ENCODE results near the gene ATG13.

ATG13 gene

DNA sequence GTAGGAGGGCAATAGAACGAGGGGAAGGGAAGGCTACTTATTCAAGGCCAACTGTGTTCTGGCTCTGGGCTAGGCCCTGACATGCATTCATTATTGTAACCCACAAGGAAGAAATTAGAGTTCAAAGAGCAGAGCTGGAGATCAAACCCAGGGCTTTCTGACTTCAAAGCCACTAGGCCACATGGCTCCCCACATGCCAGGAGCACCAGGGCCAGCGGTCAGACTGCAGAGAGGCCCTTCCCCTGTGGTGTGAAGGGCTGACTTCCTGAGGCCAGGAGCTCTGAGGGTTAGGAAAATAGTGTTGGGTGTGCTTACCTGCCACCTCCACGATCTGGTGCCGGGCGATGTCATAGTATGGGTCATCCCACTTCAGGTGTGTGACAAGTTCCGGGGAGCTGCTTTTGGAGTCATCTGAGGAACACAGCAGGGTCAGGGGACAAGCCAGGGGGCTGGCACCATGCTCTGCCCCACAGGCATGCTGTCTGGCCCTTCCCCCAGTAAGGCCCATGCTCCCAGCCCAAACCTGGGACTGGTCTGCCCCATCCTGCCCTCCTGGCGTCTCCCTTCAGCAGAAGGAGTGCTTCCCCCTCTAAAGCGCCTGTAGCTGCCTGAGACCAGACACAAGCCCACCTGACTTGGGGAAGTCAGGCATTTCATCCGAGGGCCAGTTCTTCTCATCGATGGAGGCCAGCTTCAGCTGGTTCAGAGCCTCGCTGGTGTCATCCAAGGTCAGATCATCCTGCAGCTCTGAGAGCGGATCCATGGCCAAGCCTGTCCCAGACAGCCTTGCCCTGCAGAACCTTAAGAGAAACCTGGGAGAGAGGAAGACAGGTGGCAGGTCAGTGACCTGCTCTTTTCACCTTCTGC is 78.2 kb downstream of the ATG13 start:
- Histone ChIP-seq H3K36me3 (peaks cover 12 to 57% (median 55%) of the 10 kb centered on the region in 3 donors), H3K27me3 (no peaks in the 10 kb centered on the region), H3K4me1 (peaks cover 13 to 72% (median 65%) of the 10 kb centered on the region in 4 donors), H3K27ac (peak overlapping the region; percentile 78 to 92), H3K9me3 (no peaks in the 10 kb centered on the region), H3K4me3 (no peak overlapping the region)
- TF ChIP-seq, protein P1, sequence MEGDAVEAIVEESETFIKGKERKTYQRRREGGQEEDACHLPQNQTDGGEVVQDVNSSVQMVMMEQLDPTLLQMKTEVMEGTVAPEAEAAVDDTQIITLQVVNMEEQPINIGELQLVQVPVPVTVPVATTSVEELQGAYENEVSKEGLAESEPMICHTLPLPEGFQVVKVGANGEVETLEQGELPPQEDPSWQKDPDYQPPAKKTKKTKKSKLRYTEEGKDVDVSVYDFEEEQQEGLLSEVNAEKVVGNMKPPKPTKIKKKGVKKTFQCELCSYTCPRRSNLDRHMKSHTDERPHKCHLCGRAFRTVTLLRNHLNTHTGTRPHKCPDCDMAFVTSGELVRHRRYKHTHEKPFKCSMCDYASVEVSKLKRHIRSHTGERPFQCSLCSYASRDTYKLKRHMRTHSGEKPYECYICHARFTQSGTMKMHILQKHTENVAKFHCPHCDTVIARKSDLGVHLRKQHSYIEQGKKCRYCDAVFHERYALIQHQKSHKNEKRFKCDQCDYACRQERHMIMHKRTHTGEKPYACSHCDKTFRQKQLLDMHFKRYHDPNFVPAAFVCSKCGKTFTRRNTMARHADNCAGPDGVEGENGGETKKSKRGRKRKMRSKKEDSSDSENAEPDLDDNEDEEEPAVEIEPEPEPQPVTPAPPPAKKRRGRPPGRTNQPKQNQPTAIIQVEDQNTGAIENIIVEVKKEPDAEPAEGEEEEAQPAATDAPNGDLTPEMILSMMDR (IDR thresholded peaks at IDR 0.05): no peak
- DNase-seq: no peak
- intact Hi-C loops (cut with DNase I; ENCODE audit: low total_unique reads): no loop called here

DNA sequence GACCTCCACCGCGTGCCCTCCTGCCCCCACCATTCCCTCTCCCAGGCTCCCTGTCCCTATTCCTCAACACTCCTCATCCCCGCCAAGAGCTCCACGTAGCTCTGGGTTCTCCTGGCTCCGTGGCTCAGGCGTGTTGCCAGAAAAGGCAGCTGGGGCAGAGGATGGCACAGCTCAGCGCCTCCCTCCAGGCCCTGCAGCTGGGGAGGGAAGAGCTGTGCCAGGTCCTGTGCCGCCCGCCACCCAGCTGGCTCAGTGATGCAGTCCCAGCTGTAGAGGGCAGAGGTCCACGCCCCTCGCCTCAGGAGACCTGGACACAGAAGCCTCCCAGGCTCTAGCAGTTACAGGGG is 78.8 kb downstream of the ATG13 start:
- peaks cover 12 to 51% (median 50%) of the 10 kb centered on the region in 3 donors for H3K36me3 ChIP-seq
- H3K4me1 ChIP-seq: peaks cover 13 to 72% (median 65%) of the 10 kb centered on the region in 4 donors
- intact Hi-C loops (cut with DNase I; ENCODE audit: low total_unique reads): no loop called here
- TF ChIP-seq, protein P1 (IDR thresholded peaks at IDR 0.05): no peak
- no peaks in the 10 kb centered on the region for H3K9me3 ChIP-seq
- H3K27ac ChIP-seq: peak overlapping the region; percentile 78 to 92
- H3K4me3 ChIP-seq: no peak overlapping the region
- H3K27me3 ChIP-seq: no peaks in the 10 kb centered on the region
- DNase-seq: peak in 1 of 2 donors; percentile 88

DNA sequence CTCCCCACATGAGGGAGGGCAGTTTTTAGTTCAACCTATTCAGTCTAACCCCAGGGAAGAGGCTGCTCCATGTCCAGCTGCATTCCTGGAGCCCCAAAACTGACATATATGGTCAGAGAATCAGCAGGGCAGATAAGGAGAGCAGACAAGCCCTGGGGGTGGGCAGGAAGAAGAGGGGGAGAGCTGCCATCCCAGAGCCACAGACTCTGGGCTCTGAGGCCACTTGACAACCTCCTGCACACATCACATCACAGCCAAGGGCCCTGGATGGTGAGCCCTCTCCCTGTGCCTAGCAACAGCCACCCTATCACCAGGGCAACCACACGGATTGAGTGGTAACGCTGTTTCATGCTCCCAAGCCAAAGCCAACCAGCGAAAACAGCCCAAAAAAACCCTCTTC is 80.0 kb downstream of the ATG13 start:
- no peak for DNase-seq
- intact Hi-C loops (cut with DNase I; ENCODE audit: low total_unique reads): no loop called here
- H3K4me1 ChIP-seq: peaks cover 13 to 82% (median 74%) of the 10 kb centered on the region in 4 donors

DNA sequence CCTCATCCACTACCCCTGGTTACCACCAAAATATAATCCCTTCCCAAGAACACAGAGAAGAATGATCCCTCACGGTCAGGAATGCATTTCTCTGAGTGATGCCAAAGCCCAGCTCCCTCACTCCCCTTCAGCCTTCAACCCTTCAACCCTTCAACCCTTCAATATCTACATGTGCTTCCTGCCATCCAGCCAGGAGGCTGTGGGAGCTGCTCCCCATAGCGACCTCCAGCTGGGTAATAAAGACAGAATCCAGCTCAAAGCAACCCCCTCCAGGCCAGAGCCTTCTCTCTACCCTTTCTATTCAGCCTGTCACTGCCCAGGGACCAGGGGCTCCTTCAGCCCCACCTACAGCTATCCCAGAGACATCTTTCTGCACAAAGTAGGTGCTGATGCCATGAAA is 80.4 kb downstream of the ATG13 start:
- peak overlapping the region; percentile 78 to 92 for H3K27ac ChIP-seq
- peak overlapping the region in 1 of 2 donors; percentile 23 for H3K4me3 ChIP-seq
- H3K4me1 ChIP-seq: peaks cover 13 to 87% (median 79%) of the 10 kb centered on the region in 4 donors
- H3K9me3 ChIP-seq: no peaks in the 10 kb centered on the region
- TF ChIP-seq, protein P1 (IDR thresholded peaks at IDR 0.05): no peak
- intact Hi-C loops (cut with DNase I; ENCODE audit: low total_unique reads): no loop called here
- no peak for DNase-seq
- H3K27me3 ChIP-seq: no peaks in the 10 kb centered on the region
- H3K36me3 ChIP-seq: peaks cover 12 to 45% (median 40%) of the 10 kb centered on the region in 3 donors

More for the DNA sequence above, 80.0 kb downstream of the ATG13 start:
- Histone ChIP-seq H3K27ac (peak overlapping the region; percentile 78 to 92), H3K4me3 (peak overlapping the region; percentile 3 to 23), H3K36me3 (peaks cover 12 to 44% (median 39%) of the 10 kb centered on the region in 3 donors), H3K9me3 (no peaks in the 10 kb centered on the region), H3K27me3 (no peaks in the 10 kb centered on the region)
- TF ChIP-seq, protein P1 (IDR thresholded peaks at IDR 0.05): no peak

DNA sequence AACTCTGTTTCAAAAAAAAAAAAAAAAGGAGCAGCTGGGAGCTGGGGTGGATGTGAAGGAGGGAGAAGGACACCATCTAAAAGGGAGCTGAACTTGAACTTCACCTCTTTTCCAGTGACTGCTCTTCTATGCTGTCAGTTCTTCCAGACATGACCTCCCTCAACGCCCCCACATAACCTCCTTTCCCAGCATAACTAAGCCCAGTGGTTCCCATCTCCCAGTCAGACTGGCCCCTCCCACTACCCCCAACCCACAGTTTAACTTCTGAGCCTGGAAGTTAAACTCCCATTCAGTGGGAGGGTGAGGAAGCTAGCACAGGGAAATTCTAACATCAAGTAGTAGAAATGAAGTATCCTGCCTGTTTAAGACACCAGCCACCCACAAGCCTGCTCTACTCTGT is 81.2 kb downstream of the ATG13 start:
- H3K4me3 ChIP-seq: peak overlapping the region in 1 of 2 donors; percentile 91
- no peaks in the 10 kb centered on the region for H3K9me3 ChIP-seq
- intact Hi-C loops (cut with DNase I; ENCODE audit: low total_unique reads): no loop called here
- peak overlapping the region; percentile 78 to 92 for H3K27ac ChIP-seq
- peaks cover 10 to 83% (median 77%) of the 10 kb centered on the region in 4 donors for H3K4me1 ChIP-seq
- no peaks in the 10 kb centered on the region for H3K27me3 ChIP-seq
- H3K36me3 ChIP-seq: peaks cover 12 to 46% (median 39%) of the 10 kb centered on the region in 3 donors
- DNase-seq: no peak
- TF ChIP-seq, protein P1 (IDR thresholded peaks at IDR 0.05): no peak
